ENCODE data around the gene FTCDNL1. TPM values are rescaled to one million over a fixed set of nuclear protein-coding genes. Genes with fewer than 3 reads are reported as not detected.

FTCDNL1 gene
- total and polyA plus RNA-seq, 4 donors = 2.1 to 5.3 (median 4.1) TPM

GRCh38 chr2:199742884-199743283, 108.1 kb downstream of the FTCDNL1 start:
- Histone ChIP-seq H3K27ac (ENCODE audit: low read depth in 1 of 2, low read length in 2 of 2) (no peak overlapping the region), H3K36me3 (ENCODE audit: control insufficient read depth in 4 of 4, insufficient read depth in 3 of 4, low read depth in 1 of 4, low read length in 3 of 4) (no peaks in the 10 kb centered on the region), H3K4me1 (ENCODE audit: control insufficient read depth in 4 of 4, insufficient read depth in 4 of 4, low read length in 3 of 4) (peaks cover 0 to 21% (median 17%) of the 10 kb centered on the region in 4 donors), H3K4me3 (ENCODE audit: low read depth in 1 of 3, low read length in 3 of 3) (no peak overlapping the region), H3K27me3 (ENCODE audit: control insufficient read depth in 4 of 4, insufficient read depth in 4 of 4, low read length in 3 of 4) (no peaks in the 10 kb centered on the region), H3K9ac (ENCODE audit: low read depth in 1 of 2, low read length in 2 of 2) (no peak overlapping the region), H3K9me3 (ENCODE audit: control insufficient read depth in 4 of 4, low read length in 3 of 4) (no peaks in the 10 kb centered on the region)
- TF ChIP-seq MAX (IDR thresholded peaks at IDR 0.05) (no peak), RXRA (IDR thresholded peaks at IDR 0.05) (no peak), FOXA1 (IDR thresholded peaks at IDR 0.05) (no peak), HNF4G (IDR thresholded peaks at IDR 0.05) (no peak), HNF4A (conservative IDR thresholded peaks at IDR 0.05) (no peak), NR2F2 (IDR thresholded peaks at IDR 0.05) (no peak), YY1 (IDR thresholded peaks at IDR 0.05) (no peak), RAD21 (IDR thresholded peaks at IDR 0.05) (no peak), SP1 (IDR thresholded peaks at IDR 0.05) (no peak), GABPA (IDR thresholded peaks at IDR 0.05 in 1 of 2, conservative IDR thresholded peaks at IDR 0.05 in 1 of 2) (no peak), ATF3 (IDR thresholded peaks at IDR 0.05) (no peak), CTCF (IDR thresholded peaks at IDR 0.05; ENCODE audit: low read depth, low read length, missing input control) (no peak), FOXA2 (IDR thresholded peaks at IDR 0.05) (no peak), TAF1 (conservative IDR thresholded peaks at IDR 0.05) (no peak), REST (IDR thresholded peaks at IDR 0.05) (no peak)
- WGBS = 97% methylated on average over 2 of the region's 2 CpGs
- DNase-seq (ENCODE audit: low spot score) = no peak

GRCh38 chr2:199740111-199740428, 110.9 kb downstream of the FTCDNL1 start:
- no peak for DNase-seq (ENCODE audit: low spot score)
- WGBS = 38% methylated on average over 5 of the region's 5 CpGs

More at GRCh38 chr2:199740111-199740428, 110.9 kb downstream of the FTCDNL1 start:
- TF ChIP-seq SP1 (IDR thresholded peaks at IDR 0.05) (no peak), NR2F2 (IDR thresholded peaks at IDR 0.05) (no peak), FOXA1 (IDR thresholded peaks at IDR 0.05) (no peak), RAD21 (IDR thresholded peaks at IDR 0.05) (no peak), ATF3 (IDR thresholded peaks at IDR 0.05) (no peak), HNF4A (conservative IDR thresholded peaks at IDR 0.05) (no peak), ZBTB33 (IDR thresholded peaks at IDR 0.05) (no peak), CTCF (IDR thresholded peaks at IDR 0.05; ENCODE audit: low read depth, low read length, missing input control) (no peak), RXRA (IDR thresholded peaks at IDR 0.05) (no peak), FOXA2 (IDR thresholded peaks at IDR 0.05) (no peak), GABPA (IDR thresholded peaks at IDR 0.05 in 1 of 2, conservative IDR thresholded peaks at IDR 0.05 in 1 of 2) (no peak), TAF1 (conservative IDR thresholded peaks at IDR 0.05) (no peak), EGR1 (IDR thresholded peaks at IDR 0.05; ENCODE audit: low read depth in 2 of 2) (no peak)
- Histone ChIP-seq H3K27me3 (ENCODE audit: control insufficient read depth in 4 of 4, insufficient read depth in 4 of 4, low read length in 3 of 4) (no peaks in the 10 kb centered on the region), H3K9ac (ENCODE audit: low read depth in 1 of 2, low read length in 2 of 2) (no peak overlapping the region), H3K36me3 (ENCODE audit: control insufficient read depth in 4 of 4, insufficient read depth in 3 of 4, low read depth in 1 of 4, low read length in 3 of 4) (no peaks in the 10 kb centered on the region), H3K27ac (ENCODE audit: low read depth in 1 of 2, low read length in 2 of 2) (no peak overlapping the region), H3K4me1 (ENCODE audit: control insufficient read depth in 4 of 4, insufficient read depth in 4 of 4, low read length in 3 of 4) (peaks cover 0 to 31% (median 19%) of the 10 kb centered on the region in 4 donors), H3K9me3 (ENCODE audit: control insufficient read depth in 4 of 4, low read length in 3 of 4) (no peaks in the 10 kb centered on the region), H3K4me3 (ENCODE audit: low read depth in 1 of 3, low read length in 3 of 3) (no peak overlapping the region)

Data from liver (tissue), 9 donors.